Stimulated activated CD8-positive, alpha-beta memory T cell treated with anti-CD3 and anti-CD28 coated beads, Interleukin-7, amount 100 ng/mL, for 24 hours (primary cell): ENCODE data around the gene FLRT2.

Source experiments
- DNase-seq: peaks from one replicate; pipeline ENCODE4 v3.0.0-alpha.2; 2020; ENCODE audit warnings: low read depth

Gene FLRT2, protein sequence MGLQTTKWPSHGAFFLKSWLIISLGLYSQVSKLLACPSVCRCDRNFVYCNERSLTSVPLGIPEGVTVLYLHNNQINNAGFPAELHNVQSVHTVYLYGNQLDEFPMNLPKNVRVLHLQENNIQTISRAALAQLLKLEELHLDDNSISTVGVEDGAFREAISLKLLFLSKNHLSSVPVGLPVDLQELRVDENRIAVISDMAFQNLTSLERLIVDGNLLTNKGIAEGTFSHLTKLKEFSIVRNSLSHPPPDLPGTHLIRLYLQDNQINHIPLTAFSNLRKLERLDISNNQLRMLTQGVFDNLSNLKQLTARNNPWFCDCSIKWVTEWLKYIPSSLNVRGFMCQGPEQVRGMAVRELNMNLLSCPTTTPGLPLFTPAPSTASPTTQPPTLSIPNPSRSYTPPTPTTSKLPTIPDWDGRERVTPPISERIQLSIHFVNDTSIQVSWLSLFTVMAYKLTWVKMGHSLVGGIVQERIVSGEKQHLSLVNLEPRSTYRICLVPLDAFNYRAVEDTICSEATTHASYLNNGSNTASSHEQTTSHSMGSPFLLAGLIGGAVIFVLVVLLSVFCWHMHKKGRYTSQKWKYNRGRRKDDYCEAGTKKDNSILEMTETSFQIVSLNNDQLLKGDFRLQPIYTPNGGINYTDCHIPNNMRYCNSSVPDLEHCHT

DNA sequence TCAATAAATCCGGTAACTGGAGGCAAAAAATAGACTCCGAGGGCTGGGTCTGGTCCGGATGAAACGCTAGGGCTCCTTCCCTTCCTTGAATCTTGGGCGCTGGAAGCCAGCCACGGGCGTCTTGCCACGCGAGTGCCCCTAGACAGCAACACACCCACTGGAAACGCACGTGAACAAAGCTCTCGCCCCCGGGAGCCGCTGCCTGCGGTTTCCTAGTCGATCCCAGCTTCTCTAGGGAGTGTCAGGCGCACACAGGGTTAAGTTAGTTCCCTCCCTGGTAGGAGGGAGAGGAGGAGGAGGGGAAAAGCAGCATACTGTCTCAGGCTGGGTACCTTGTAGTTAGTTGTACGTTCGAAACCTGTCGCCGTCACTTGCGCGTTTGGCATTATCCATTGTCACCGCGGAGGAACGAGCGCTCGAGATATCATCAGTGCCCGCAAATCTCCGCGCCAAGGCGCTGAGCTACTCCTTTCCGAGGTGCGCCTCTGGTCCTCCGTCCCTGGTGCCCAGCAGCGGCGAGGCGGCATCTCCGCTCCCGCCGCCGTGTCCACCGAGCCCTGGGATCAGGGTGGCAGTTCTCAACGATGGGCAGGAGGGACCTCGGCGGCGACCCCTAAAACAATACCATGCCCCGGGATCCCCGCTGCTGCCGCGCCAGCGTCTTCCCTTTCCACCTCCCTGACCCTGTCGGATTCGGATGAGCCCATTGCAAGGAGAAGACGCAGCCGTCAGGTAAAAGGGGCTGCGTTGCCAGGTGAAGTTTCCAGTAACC, at the start of gene FLRT2:
Gene FLRT2, plus strand, starts transcription at position 342 of the 772 bp plus-strand sequence. CDS start 91,371 bp downstream, outside the sequence.
- no peak for DNase-seq

DNA sequence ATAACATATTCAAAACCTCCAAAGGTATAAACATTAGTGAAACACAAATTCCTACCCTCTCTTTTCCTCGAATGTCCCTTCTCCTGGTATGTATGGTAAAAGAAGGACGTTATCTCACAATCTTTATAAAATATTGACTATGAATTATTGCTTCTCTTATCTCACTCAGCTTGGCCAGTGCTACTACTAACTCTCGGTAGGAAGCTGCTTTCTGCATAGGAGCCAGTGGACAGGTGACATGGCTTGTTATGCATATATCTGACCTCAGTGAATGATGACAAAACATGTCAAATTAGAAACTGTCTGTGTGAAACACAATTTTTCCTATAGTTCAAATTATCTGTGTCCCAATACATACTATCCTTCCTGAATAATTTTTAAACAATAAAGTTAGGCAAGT, 48.5 kb upstream of the FLRT2 start:
- no peak for DNase-seq

DNA sequence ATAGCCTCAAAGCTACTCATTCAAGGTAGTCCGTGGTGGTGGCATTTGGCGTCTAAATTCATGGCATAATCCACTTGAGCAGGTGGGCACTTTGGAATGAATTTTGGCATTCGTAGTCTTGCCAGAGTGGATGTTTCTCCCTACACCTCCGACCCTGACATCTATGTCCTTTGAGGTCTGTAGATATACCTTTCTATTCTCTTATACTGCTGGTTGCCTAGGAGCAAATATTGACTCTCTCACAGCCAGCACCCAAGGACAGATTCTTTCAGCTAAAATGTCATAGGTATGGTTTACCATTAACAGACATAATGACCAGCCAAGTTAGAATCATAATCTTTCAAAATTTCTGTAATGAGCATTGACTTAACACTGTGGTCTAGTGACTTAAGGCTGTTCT, 47.4 kb upstream of the FLRT2 start:
- no peak for DNase-seq

DNA sequence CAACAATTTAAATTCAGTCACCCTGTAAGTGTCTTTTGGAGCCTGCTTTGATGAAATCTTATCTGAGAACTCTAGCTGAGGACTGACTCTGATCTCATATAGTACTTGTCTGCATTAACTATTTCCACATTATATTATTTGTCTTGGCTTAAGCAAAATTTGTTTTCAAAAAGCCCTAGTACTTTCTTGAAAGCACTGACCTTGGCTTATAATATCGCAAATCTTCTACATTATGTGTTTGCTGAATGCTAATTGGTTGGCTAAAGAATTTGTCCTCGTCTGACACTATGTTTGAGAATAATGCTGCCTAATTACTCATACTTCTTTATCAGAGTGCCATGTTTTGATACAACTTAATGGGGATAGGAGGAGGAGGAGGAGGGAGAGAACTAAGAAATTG, 46.9 kb upstream of the FLRT2 start:
- no peak for DNase-seq

DNA sequence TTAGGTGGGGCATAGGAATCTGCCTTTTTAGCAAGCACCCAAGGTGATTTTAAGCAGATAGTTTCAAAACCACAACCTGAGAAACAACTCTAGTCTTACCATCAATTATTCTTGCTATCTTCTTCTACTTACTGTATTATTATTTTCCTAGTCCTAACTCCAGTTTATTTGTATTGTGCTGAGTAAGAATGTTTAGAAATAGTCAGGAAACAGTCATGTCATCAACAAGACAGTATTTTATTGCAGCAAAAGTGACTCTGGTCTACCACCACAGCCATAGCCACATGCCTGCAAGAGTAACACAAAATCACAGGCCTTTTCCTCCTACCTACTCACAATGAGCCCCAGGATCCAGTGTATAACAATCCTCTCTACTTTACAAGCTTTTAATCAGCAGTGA, 46.3 kb upstream of the FLRT2 start:
- no peak for DNase-seq

DNA sequence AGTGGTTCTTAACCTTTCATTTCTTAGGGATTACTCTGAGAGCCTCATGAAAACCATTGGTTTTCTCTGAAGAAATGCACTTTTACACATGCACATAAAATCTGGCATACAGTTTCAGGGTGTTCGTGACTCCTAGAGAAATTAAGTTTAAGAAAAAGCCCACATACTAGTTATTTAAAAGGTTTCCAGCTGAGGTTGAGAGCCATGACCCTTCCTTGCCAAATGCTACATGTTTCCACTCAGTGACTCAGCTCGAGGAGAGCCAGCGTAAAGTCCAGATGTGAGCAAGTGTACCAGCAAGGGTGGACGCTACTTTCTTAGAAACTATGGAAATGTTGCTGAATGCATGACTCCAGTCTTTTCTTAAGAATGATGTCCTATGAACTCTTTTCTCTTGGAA, 42.7 kb upstream of the FLRT2 start:
- no peak for DNase-seq

DNA sequence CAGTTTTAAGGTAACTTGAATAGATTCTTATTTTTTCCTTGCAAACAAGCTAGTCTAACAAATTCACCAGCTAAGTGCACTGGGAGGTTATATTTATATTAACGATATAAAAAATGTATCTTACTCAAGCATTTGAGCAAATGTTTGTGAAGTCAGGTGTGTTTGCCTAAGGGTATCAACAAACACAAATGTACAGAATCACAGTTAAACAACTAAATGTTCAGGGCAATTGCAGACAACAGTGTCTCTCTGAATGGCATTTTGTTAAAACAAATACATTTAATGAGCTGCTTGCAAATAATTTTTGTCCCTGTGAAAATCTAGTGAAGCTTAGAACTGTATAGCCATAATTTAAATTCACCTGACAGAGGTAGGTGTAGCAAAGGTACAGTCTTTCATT, 28.2 kb upstream of the FLRT2 start:
- no peak for DNase-seq

DNA sequence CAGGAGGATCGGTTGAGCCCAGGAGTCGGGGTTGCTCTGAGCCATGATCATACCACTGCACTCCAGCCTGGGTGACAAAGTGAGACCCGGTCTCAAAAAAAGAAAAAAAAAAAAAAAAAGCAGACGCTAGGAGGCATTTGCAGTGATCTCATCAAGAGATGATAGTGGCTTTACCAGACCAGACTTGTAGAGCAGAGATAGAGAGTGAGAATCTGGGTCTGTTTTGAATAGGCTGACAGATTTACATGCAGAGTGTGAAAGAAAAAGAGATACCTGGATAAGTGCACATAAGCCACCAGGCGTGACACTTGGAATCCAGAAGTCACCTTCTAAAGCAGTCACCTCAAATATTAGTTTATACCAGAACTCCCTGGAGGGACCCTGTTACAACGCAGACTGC, 21.1 kb upstream of the FLRT2 start:
- DNase-seq: no peak

DNA sequence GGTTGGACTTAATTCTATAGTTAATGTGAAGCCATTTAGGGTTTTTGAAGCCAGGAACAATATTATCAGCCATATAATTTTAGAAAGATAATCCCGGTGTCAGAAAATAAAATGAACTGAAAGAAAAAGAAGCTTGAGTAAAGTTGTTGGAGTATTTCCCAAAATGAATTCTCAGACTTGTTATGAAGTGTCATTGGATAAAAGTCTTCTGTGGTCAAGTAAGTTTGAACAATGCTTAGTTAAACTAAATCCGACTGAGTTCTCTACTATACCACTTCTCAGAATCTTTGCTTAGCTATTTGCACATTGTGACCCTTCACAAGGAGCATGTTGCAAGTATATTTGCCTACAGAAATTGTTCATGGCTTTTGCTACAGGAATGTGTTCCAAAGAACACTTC, 17.5 kb upstream of the FLRT2 start:
- no peak for DNase-seq

DNA sequence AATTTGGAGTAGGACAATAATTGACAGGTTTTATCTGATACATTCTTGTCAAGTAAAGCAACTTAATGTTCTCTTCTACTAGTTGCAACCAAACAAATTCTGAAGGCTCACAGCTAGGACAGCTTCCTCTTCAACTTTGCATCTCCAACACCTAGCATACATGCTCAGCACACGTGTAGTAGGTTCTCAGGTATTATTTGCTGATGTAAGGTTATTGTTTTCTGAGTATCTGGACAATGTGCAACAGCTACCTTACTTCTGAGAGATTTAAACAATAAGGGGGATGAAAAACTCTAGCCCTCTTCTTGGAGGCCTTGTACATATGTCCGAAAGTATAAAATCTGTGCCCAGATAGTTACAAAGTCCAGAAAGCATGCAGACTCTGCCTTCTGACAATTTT, 15.5 kb upstream of the FLRT2 start:
- DNase-seq: no peak

DNA sequence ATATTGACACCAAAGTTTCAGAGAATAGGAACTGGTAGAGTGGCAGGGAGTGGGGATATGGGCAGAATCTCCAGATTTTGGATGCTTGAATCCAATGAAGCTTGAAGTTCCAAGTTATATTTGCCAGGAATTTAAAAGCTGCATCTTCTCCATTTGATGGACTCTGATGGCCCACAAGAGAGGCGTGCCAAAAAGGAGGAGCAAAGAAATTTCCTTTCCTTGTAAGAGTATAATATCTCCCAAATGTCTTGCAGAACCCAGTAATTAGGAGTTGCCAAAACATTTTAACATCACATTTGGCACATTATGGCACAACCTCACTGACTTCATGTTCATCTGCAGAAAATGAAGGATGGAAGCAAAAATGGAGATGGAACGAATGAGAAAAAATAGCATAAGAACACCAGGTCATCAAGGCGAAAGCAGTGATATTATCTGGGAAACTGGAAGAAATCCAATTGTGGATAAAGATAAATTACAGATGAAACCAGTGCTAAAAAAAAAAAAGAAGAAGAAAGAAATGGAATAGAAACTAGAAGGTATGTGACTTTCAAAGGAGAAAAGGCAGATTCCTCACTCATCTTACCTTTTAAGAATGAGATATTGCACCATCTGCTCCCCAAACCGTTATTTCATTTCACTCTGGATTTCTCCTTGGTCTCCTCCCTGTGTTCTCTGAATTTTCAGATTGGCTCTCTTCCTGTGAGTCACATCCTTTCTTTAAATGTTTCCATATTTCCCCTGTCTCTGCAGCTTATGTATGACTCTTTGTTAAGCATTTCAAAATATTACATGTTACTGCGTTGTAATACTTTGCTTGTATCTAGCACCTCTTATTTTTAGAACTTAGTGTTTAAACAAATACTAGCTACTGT, 13.5 kb upstream of the FLRT2 start:
- DNase-seq: no peak

DNA sequence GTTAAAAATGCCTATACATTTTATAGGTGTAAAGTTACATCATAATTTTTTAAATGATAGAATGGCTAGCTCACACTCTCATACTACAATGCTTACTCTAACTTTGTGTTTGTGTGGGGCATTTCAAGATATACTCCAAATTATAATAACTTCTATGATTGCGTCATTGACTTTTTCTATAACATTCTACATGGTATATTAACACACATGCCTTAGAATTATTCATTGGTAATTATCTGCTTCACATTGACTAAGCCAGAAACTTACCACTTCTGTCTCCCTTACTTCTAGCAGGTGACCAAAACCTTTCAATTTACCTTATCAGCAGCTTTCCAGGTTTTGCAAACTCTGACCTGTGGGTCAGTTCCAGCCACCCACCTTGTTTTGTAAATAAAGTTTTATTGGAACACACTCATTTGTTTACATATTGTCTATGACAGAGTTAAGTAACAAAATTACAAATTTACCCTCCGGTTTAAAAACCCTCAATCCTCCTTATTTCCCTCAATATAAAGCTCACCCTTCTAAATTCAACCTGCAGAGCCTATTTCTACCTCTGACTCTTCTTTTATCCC, 12.7 kb upstream of the FLRT2 start:
- DNase-seq: no peak

DNA sequence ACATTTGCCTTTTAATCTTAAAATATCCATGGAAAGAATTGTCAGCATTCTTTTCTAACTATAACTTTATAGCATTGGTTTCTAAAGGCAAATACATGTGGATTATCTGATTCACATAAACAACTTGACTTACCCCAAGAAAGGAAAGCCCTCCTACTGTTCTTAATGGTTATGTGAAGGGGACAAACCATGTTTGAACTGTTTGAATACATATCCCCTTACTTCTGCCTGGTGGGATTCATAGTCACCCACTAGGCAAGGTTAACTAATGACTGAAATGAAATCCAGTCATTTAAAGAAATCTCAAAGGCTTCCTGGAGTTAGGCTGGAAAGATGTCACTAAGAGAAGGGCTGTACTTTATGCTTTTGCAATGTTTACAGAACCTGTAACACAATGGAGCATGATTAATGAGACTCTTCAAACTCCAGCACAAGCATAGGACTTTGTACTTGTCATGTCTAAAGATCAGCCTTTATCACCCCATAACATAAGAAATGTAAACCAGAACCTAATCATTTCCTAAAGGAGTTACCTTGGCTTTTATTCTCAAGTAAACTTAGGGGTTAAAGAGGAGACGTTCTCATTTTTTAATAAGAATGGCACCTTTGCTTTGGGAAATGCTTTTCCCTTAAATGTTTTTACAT, 10.2 kb upstream of the FLRT2 start:
- no peak for DNase-seq

DNA sequence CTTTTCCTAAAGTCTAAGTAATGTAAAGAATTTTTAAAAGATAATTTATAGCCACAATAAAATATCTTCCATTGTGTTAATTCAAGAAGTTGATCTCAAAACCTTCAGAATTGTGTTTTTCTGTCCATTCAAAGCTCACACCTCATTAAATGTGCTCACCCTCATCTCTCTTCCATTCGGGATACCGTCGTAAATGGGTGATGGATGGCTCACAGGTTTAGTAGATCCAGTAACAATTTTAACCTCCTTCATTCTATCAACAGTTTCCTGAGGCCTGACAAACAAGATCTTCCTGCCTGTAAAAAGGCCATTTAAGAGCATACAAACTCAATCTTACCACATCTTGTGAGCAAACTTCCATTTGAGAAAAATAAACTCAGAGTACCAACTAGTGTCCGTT, 9.4 kb upstream of the FLRT2 start:
- DNase-seq: no peak

DNA sequence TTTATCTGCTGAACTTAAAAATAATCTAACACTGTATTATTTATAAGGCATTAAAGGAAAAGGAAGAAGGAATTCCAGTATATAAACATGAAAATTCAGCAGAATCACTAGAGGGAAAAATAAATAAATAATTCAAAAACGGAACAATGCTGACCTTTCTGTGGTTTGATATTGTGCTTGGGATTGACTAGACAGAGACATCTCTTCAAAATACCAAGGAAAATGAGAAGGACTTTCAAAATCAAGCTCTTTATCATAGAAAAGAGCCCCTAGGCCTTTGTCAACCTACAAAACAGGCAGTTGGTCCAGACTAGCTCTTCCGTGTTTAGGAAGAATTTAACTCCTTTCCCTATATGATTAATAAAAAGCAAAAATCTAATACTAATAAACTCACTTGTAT, 6.3 kb upstream of the FLRT2 start:
- no peak for DNase-seq

DNA sequence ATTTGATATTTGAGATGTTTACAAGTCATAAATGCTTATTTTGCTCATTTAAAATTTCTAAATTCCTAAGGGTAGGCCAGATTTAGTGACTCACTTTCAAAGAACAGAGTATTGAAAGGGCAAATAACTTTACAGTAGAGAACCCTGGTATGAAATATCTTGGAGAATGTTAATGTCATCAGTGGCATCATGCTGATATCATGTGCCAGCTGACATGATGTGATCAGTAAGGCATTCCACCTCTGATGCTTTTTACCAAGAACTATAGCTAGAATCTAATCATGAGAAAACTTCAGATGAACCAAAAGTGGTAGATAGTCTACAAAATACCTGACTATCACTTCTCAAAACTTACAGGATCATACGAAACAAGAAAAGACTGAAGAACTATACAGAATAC, 2.9 kb upstream of the FLRT2 start:
- no peak for DNase-seq

DNA sequence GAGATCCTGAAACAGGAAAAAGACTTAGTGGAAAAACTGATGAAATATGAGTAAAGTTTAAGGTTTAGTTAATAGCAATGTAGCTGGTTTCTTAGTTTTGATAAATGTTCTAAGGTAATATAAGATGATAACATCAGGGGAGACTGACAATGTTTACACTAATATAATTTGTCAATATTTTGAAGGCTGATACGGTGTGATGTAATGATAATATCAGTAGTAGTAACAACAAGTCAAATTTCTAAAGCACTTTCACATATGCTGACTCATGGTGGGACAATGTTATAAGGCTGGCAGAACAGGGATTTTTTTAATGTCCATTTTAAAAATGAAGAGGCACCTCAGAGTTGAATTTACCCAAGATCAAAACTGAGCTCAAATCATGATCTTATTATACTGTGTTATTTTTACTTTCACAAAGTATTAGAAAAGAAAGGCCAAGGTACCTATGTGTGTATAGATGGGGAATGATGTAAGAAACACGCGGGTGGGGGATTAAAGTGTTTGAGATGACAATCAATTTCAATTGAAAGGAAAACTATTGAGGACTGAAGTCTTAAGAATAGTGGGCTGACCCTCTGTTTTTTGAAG, 2.4 kb upstream of the FLRT2 start:
- no peak for DNase-seq

DNA sequence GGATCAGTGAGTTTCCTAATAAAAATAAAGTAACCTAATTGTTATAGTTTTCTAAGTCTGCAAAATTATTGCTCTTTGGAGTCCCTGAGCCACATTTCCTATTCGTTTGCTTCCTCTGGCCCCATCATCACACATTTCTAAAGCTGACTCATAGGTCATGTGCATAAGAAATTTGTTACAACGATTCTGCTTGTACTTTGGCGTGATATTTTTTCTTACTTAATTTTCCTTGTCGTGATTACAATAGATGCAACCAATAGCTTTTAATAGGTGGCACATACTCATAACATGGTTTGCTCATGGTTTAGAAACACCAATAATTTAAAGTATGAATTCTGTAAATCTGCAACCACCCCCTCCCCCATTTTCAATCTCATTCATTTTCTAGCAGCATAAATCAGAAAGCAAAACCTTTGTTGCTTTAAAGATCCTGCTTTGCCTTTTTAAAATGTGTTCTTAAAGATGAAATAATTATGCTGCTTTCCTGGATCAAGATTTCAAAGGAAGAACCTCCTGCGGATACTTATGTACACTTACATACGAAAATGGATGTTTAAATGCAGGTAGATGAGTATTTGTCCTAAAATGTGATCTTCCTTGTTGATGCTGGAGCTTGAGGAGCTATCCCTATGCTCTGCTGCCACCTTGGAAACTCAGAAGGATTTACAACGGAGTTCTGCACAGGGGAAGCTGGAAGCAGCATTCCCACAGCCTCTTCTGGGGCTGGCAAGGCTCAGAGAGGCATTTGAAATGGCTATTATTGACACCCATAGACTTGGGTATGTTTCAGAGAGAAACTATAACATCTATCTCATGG, 1.7 kb upstream of the FLRT2 start:
- DNase-seq: no peak

DNA sequence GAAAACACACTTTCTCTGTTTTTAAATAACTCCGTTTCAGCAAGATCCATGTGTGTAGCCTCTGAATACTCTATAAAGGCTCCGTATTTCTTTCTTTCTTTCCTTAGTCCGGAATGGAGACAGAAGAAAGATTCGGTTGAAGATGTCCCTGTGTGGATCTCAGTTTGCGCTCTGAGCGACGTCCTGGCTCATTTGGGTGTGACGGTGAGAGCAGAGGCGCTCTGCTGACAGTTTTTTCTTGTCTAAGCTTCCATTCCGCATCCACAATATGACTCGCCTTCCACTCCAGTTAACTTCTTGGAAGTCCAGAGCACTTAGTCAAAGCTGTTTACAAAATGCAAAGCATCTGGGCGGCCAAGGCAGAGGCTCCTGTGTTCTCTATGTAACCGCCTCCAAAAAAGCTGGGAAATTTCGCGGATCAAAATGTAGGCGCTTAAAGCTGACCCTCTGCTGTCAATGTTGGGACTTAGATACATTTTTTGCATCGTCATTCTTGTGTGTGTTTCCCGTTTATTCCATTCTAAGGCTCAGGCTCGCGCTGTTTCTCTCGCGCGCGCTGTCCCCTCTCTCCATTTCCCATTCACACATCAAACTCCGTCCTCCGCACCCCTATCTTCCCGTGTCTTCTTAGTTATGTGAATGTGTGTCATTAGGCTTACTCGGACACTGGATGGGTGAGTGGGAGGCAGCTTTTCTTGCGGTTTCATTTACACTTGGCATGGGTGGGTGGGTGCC, 880 bp upstream of the FLRT2 start:
- DNase-seq: no peak
